ENCODE data around the gene HS1BP3. TPM values are rescaled to one million over a fixed set of nuclear protein-coding genes. Genes with fewer than 3 reads are reported as not detected.

The HS1BP3 gene
- total RNA-seq, 1 donor from 2014 or later = 23.8 TPM

- no peaks in the 10 kb centered on the region for H3K36me3 Mint-ChIP-seq (ENCODE audit: unreplicated experiment)
- TF ChIP-seq CTCF (IDR thresholded peaks at IDR 0.05; ENCODE audit: partially characterized antibody, unreplicated experiment) = no peak
- peaks cover 17% of the 10 kb centered on the region for H3K27me3 Mint-ChIP-seq (ENCODE audit: unreplicated experiment)
- H3K27ac Mint-ChIP-seq (ENCODE audit: unreplicated experiment) = peak overlapping the region; percentile 26
- H3K4me1 Mint-ChIP-seq (ENCODE audit: low read depth, unreplicated experiment) = peaks cover 28% of the 10 kb centered on the region
- no peak for DNase-seq
- peaks cover 8% of the 10 kb centered on the region for H3K9me3 Mint-ChIP-seq (ENCODE audit: unreplicated experiment)
- peak overlapping the region; percentile 92 for H3K4me3 Mint-ChIP-seq (ENCODE audit: unreplicated experiment)
These were observed 463 bp downstream of the HS1BP3 start for GRCh38 chr2:20650393-20650876.

GRCh38 chr2:20649976-20650375, 922 bp downstream of the HS1BP3 start:
- Mint-ChIP-seq H3K27me3 (ENCODE audit: unreplicated experiment) (peaks cover 17% of the 10 kb centered on the region), H3K27ac (ENCODE audit: unreplicated experiment) (peak overlapping the region; percentile 70)

DNA sequence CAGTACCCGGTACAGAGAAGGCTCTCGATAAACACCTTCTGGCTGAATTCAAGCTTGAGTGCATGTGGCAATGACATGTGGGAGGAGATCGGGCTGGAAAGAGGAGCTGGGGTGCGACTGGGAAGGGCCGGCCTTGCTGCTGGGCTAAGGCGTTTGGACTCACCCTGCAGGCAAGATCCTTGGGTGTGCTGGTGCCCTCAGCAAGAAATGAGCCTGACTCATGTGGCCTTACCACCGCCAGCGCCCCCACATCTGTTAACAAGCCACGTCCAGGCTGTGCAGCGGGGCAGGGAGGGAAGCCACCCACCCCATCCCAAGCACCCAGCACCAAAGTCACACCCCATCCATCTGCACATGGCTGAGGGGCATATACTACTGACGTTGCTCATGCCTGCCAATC, 1.3 kb downstream of the HS1BP3 start:
- Mint-ChIP-seq H3K4me1 (ENCODE audit: low read depth, unreplicated experiment) (peaks cover 30% of the 10 kb centered on the region), H3K4me3 (ENCODE audit: unreplicated experiment) (peak overlapping the region; percentile 92), H3K27me3 (ENCODE audit: unreplicated experiment) (peaks cover 16% of the 10 kb centered on the region), H3K27ac (ENCODE audit: unreplicated experiment) (no peak overlapping the region), H3K36me3 (ENCODE audit: unreplicated experiment) (no peaks in the 10 kb centered on the region), H3K9me3 (ENCODE audit: unreplicated experiment) (peaks cover 8% of the 10 kb centered on the region)
- no peak for TF ChIP-seq CTCF (IDR thresholded peaks at IDR 0.05; ENCODE audit: partially characterized antibody, unreplicated experiment)
- DNase-seq = no peak

More at GRCh38 chr2:20649976-20650375, 922 bp downstream of the HS1BP3 start:
- no peak for DNase-seq
- Mint-ChIP-seq H3K4me3 (ENCODE audit: unreplicated experiment) (peak overlapping the region; percentile 92), H3K4me1 (ENCODE audit: low read depth, unreplicated experiment) (peaks cover 28% of the 10 kb centered on the region), H3K9me3 (ENCODE audit: unreplicated experiment) (peaks cover 8% of the 10 kb centered on the region), H3K36me3 (ENCODE audit: unreplicated experiment) (no peaks in the 10 kb centered on the region)
- no peak for TF ChIP-seq CTCF (IDR thresholded peaks at IDR 0.05; ENCODE audit: partially characterized antibody, unreplicated experiment)

- H3K36me3 Mint-ChIP-seq (ENCODE audit: unreplicated experiment) = no peaks in the 10 kb centered on the region
- H3K27me3 Mint-ChIP-seq (ENCODE audit: unreplicated experiment) = peaks cover 16% of the 10 kb centered on the region
- peaks cover 30% of the 10 kb centered on the region for H3K4me1 Mint-ChIP-seq (ENCODE audit: low read depth, unreplicated experiment)
- peaks cover 8% of the 10 kb centered on the region for H3K9me3 Mint-ChIP-seq (ENCODE audit: unreplicated experiment)
- no peak for TF ChIP-seq CTCF (IDR thresholded peaks at IDR 0.05; ENCODE audit: partially characterized antibody, unreplicated experiment)
- peak overlapping the region; percentile 24 for H3K27ac Mint-ChIP-seq (ENCODE audit: unreplicated experiment)
- H3K4me3 Mint-ChIP-seq (ENCODE audit: unreplicated experiment) = peak overlapping the region; percentile 47
- no peak for DNase-seq
These were observed 2.1 kb downstream of the HS1BP3 start for GRCh38 chr2:20648831-20649230.

DNA sequence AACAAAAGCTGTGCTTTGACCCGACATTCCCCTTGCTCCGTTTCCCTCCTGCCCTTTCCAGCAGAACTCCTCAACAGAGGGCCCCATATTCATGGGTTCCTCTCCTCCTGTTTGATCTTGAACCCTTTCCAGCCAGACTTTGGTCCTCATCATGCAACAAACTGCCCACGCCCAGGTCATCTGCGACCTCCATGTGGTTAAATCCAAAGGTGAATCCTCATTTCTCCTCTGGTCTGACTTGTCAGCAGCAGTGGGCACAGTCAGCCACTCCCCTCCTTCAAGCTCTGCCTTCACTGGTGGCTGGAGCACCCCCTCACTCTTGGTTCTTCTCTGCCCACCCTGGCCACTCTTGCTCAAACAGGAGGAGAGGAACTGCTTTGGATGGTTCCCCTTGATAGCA, 2.7 kb downstream of the HS1BP3 start:
- Mint-ChIP-seq H3K36me3 (ENCODE audit: unreplicated experiment) (no peaks in the 10 kb centered on the region), H3K4me1 (ENCODE audit: low read depth, unreplicated experiment) (peaks cover 30% of the 10 kb centered on the region), H3K27ac (ENCODE audit: unreplicated experiment) (peak overlapping the region; percentile 45), H3K27me3 (ENCODE audit: unreplicated experiment) (peaks cover 16% of the 10 kb centered on the region), H3K9me3 (ENCODE audit: unreplicated experiment) (peaks cover 8% of the 10 kb centered on the region), H3K4me3 (ENCODE audit: unreplicated experiment) (peak overlapping the region; percentile 47)
- TF ChIP-seq CTCF (IDR thresholded peaks at IDR 0.05; ENCODE audit: partially characterized antibody, unreplicated experiment) = no peak
- DNase-seq = no peak

Measured in glutamatergic neuron (in vitro differentiated cells).